ENCODE results near the gene TMEM9B. TPM values are rescaled to one million over a fixed set of nuclear protein-coding genes. Genes with fewer than 3 reads are reported as not detected.

Gene TMEM9B
- total RNA-seq, 6 experiments from 2014 or later, result 15.5 to 33.6 (median 19.8) TPM

DNA sequence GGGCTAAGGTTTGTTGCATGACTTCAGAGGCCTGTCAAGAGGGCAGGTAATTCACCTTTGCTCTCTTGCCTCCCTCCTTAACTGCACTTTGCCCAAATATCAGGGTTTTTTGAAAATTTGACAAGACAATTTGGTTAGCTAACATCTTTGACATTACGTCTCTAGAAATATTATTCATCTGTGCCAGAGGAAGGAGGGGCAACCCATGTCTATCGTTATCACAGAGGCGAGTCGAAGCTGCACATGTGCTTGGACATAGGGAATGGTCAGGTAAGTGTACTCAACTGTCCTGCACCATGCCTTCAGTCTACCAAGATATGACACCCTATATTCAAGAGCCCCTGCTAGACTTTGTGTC is 49.6 kb downstream of the TMEM9B start:
- intact Hi-C loops (cut with DNase I), result no loop called here
- TF ChIP-seq, protein P1, sequence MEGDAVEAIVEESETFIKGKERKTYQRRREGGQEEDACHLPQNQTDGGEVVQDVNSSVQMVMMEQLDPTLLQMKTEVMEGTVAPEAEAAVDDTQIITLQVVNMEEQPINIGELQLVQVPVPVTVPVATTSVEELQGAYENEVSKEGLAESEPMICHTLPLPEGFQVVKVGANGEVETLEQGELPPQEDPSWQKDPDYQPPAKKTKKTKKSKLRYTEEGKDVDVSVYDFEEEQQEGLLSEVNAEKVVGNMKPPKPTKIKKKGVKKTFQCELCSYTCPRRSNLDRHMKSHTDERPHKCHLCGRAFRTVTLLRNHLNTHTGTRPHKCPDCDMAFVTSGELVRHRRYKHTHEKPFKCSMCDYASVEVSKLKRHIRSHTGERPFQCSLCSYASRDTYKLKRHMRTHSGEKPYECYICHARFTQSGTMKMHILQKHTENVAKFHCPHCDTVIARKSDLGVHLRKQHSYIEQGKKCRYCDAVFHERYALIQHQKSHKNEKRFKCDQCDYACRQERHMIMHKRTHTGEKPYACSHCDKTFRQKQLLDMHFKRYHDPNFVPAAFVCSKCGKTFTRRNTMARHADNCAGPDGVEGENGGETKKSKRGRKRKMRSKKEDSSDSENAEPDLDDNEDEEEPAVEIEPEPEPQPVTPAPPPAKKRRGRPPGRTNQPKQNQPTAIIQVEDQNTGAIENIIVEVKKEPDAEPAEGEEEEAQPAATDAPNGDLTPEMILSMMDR (IDR thresholded peaks at IDR 0.05), result no peak
- TF ChIP-seq POLR2A (IDR thresholded peaks at IDR 0.05), result no peak
- Histone ChIP-seq H3K36me3 (peaks cover 0 to 13% (median 5%) of the 10 kb centered on the region in 4 donors), H3K27me3 (no peaks in the 10 kb centered on the region), H3K4me1 (peaks cover 0 to 5% (median 0%) of the 10 kb centered on the region in 4 donors), H3K4me3 (no peak overlapping the region), H3K27ac (peak overlapping the region in 1 of 3 donors; percentile 40), H3K9me3 (no peaks in the 10 kb centered on the region)
- WGBS (ENCODE audit: insufficient coverage, low coverage, low lambda C conversion rate, missing lambda C conversion rate), result 50% methylated on average over 4 of the region's 4 CpGs
- no peak for DNase-seq
- no peak for ATAC-seq

DNA sequence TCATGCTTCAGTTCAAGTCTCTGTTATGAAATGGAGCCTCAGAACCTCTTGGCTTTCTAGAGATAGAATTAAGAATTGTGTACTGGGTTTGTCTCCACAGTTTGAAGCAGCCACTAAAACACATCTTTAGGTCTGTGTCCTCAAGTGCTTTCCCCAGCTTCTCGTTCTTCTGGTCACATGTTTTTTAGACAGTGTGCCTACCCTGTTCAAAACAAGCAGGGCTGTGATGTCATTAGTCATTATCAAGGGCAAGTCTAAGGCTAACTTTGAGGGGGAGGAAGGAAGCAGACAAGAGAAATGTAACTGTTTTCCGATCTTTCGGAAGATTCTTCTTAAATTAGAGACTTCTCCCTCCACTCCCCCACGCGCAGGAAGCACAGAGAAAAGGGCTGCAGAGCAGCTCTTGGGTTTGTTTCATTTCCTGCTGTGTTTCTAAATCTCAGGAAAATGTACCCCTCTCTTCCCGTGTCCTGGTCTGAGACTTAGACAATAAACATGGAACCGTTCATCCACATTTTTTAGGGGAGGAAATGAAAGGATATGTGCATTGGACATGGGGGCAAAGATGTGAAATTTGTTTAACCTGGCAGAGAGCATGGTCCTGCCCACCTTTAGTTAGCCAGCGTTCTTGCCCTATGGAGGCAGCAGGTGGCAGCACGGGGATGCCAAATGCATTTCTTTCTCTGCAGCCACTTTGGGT is 50.1 kb downstream of the TMEM9B start:
- WGBS (ENCODE audit: insufficient coverage, low coverage, low lambda C conversion rate, missing lambda C conversion rate), result 33% methylated on average over 9 of the region's 9 CpGs
- Histone ChIP-seq H3K27ac (peak overlapping the region; percentile 1 to 40 (median 18)), H3K4me3 (no peak overlapping the region), H3K27me3 (no peaks in the 10 kb centered on the region), H3K36me3 (peaks cover 0 to 7% (median 5%) of the 10 kb centered on the region in 4 donors), H3K9me3 (no peaks in the 10 kb centered on the region), H3K4me1 (peaks cover 0 to 5% (median 0%) of the 10 kb centered on the region in 4 donors)
- intact Hi-C loops (cut with DNase I), result no loop called here
- TF ChIP-seq, protein P1 (IDR thresholded peaks at IDR 0.05), result peak; percentile 19 to 44 (median 43)
- no peak for TF ChIP-seq POLR2A (IDR thresholded peaks at IDR 0.05)
- DNase-seq, result no peak
- ATAC-seq, result peak; percentile 4 to 42 (median 16)

DNA sequence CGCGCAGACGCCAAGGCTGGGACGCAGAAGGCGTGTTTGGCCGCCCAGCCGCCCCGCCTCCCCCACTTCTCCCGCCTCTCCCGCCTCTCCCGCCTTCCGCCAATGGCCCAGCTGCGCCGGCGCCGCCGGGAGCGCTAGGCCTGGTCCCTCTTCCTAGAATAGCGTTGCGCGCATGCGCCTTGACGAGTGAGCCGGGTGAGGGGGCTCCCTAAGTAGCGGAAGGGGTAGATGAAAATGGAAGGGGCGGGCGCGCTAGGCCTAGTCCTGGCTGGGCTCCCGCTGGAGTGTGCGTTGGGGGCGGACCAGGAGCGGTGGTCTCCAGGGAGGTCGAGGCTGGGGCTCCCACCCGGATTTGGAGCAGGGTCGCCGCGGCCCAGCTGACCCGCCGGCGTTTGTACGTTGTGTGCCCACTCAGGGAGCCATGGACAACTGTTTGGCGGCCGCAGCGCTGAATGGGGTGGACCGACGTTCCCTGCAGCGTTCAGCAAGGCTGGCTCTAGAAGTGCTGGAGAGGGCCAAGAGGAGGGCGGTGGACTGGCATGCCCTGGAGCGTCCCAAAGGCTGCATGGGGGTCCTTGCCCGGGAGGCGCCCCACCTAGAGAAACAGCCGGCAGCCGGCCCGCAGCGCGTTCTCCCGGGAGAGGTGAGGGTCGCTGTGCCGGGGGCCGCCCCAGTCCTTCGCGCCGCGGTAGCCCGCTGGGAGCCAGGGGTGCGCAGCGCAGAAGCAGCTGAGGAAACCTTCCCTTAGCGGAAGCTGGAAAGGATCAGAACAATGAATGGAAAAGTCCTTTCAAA is 53.0 kb downstream of the TMEM9B start, which contains the start of gene AKIP1:
Gene AKIP1 (plus strand): TSS at position 161 of the 795 bp plus-strand sequence. CDS start 261 bp downstream, at position 422.
- WGBS (ENCODE audit: insufficient coverage, low coverage, low lambda C conversion rate, missing lambda C conversion rate), result 0% methylated on average over 20 of the region's 68 CpGs
- Histone ChIP-seq H3K9me3 (no peaks in the 10 kb centered on the region), H3K27ac (peak within 1 kb of the TSS; percentile 81 to 91 (median 81)), H3K36me3 (no peaks in the 10 kb centered on the region), H3K4me1 (peaks cover 0 to 5% (median 0%) of the 10 kb centered on the region in 4 donors), H3K27me3 (no peaks in the 10 kb centered on the region), H3K4me3 (peak within 1 kb of the TSS; percentile 92 to 98 (median 97))
- peak; percentile 50 for TF ChIP-seq POLR2A (IDR thresholded peaks at IDR 0.05)
- TF ChIP-seq, protein P1 (IDR thresholded peaks at IDR 0.05), result no peak
- intact Hi-C loops (cut with DNase I), result no loop called here
- ATAC-seq (peak; percentile 97 to 98 (median 98)), DNase-seq (peak; percentile 97 to 98 (median 97))

DNA sequence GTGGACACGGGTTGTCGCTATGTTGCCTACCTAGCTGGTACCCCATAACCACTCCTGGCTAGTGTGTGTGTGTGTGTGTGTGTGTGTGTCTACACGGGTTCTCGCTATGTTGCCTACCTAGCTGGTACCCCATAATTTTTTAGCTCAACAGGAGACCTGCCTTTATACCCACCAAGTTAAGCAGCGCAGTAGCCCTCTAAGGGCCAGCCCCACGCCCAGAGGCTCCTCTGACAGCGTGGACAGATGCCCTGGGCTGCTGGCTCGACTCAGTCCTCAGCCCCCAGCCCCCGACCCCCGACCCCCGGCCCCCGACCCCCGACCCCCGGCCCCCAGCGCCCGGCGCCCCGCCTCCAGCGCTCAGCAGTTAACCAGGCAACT is 53.6 kb downstream of the TMEM9B start:
- WGBS (ENCODE audit: insufficient coverage, low coverage, low lambda C conversion rate, missing lambda C conversion rate), result 0% methylated on average over 3 of the region's 19 CpGs
- intact Hi-C loops (cut with DNase I), result no loop called here
- DNase-seq, result no peak
- Histone ChIP-seq H3K27me3 (no peaks in the 10 kb centered on the region), H3K36me3 (no peaks in the 10 kb centered on the region), H3K27ac (no peak overlapping the region), H3K4me1 (peaks cover 0 to 5% (median 0%) of the 10 kb centered on the region in 4 donors), H3K9me3 (no peaks in the 10 kb centered on the region), H3K4me3 (peak overlapping the region; percentile 92 to 98 (median 97))
- no peak for TF ChIP-seq POLR2A (IDR thresholded peaks at IDR 0.05)
- TF ChIP-seq, protein P1 (IDR thresholded peaks at IDR 0.05), result no peak
- peak in 3 of 4 donors; percentile 2 to 17 (median 9) for ATAC-seq

All from right lobe of liver (tissue), 6 donors.